Measurements from ENCODE around the gene TFDP3. TPM values are rescaled to one million over a fixed set of nuclear protein-coding genes. Genes with fewer than 3 reads are reported as not detected.

Gene TFDP3
- total RNA-seq, 2 experiments from 2014 or later = not detected

- Histone ChIP-seq H3K4me1 (ENCODE audit: insufficient read depth, low read length) (no peaks in the 10 kb centered on the region), H3K9me3 (ENCODE audit: control insufficient read depth in 1 of 2, insufficient read depth in 1 of 2, low read length in 2 of 2) (no peaks in the 10 kb centered on the region), H3K36me3 (ENCODE audit: insufficient read depth, low read length) (no peaks in the 10 kb centered on the region), H3K27me3 (ENCODE audit: control insufficient read depth in 1 of 2, insufficient read depth in 2 of 2, low read length in 2 of 2) (no peaks in the 10 kb centered on the region), H3K4me3 (ENCODE audit: low read length) (no peak overlapping the region), H3K27ac (ENCODE audit: low read depth in 1 of 2, low read length in 2 of 2) (no peak overlapping the region)
- DNase-seq (no peak), ATAC-seq (ENCODE audit: poor library complexity) (no peak)
- CTCF ChIA-PET = no interaction called here
- POLR2A ChIA-PET = no interaction called here
- Mint-ChIP-seq H3K4me3 (no peak overlapping the region), H3K4me1 (ENCODE audit: low read depth) (no peaks in the 10 kb centered on the region), H3K9me3 (no peaks in the 10 kb centered on the region), H3K27ac (no peak overlapping the region), H3K36me3 (ENCODE audit: low read depth) (no peaks in the 10 kb centered on the region), H3K27me3 (no peaks in the 10 kb centered on the region)
- TF ChIP-seq CTCF (IDR thresholded peaks at IDR 0.05) = no peak
- intact Hi-C loops (cut with DNase I, micrococcal nuclease) = no loop called here
These were observed 3.9 kb downstream of the TFDP3 start for GRCh38 chrX:133214301-133214700.

- DNase-seq (no peak), ATAC-seq (ENCODE audit: poor library complexity) (no peak)
- ChIA-PET POLR2A (no interaction called here), CTCF (no interaction called here)
- Histone ChIP-seq H3K9me3 (ENCODE audit: control insufficient read depth in 1 of 2, insufficient read depth in 1 of 2, low read length in 2 of 2) (no peaks in the 10 kb centered on the region), H3K4me1 (ENCODE audit: insufficient read depth, low read length) (no peaks in the 10 kb centered on the region), H3K27ac (ENCODE audit: low read depth in 1 of 2, low read length in 2 of 2) (no peak overlapping the region), H3K27me3 (ENCODE audit: control insufficient read depth in 1 of 2, insufficient read depth in 2 of 2, low read length in 2 of 2) (no peaks in the 10 kb centered on the region), H3K4me3 (ENCODE audit: low read length) (no peak overlapping the region), H3K36me3 (ENCODE audit: insufficient read depth, low read length) (no peaks in the 10 kb centered on the region)
- Mint-ChIP-seq H3K4me3 (no peak overlapping the region), H3K36me3 (ENCODE audit: low read depth) (no peaks in the 10 kb centered on the region), H3K9me3 (no peaks in the 10 kb centered on the region), H3K27me3 (no peaks in the 10 kb centered on the region), H3K4me1 (ENCODE audit: low read depth) (no peaks in the 10 kb centered on the region), H3K27ac (no peak overlapping the region)
- no peak for TF ChIP-seq CTCF (IDR thresholded peaks at IDR 0.05)
- intact Hi-C loops (cut with DNase I, micrococcal nuclease) = no loop called here
These were observed 5.0 kb downstream of the TFDP3 start for GRCh38 chrX:133213117-133213516.

GRCh38 chrX:133207751-133208150 lies 10.4 kb downstream of the TFDP3 start:
- TF ChIP-seq CTCF (IDR thresholded peaks at IDR 0.05) = no peak
- no peaks in the 10 kb centered on the region for H3K27me3 ChIP-seq (ENCODE audit: control insufficient read depth in 1 of 2, insufficient read depth in 2 of 2, low read length in 2 of 2)
- Mint-ChIP-seq H3K27ac (no peak overlapping the region), H3K36me3 (ENCODE audit: low read depth) (no peaks in the 10 kb centered on the region), H3K4me1 (ENCODE audit: low read depth) (no peaks in the 10 kb centered on the region), H3K4me3 (no peak overlapping the region), H3K27me3 (peaks cover 5% of the 10 kb centered on the region), H3K9me3 (no peaks in the 10 kb centered on the region)
- H3K36me3 ChIP-seq (ENCODE audit: insufficient read depth, low read length) = no peaks in the 10 kb centered on the region
- H3K9me3 ChIP-seq (ENCODE audit: control insufficient read depth in 1 of 2, insufficient read depth in 1 of 2, low read length in 2 of 2) = no peaks in the 10 kb centered on the region
- no peak overlapping the region for H3K27ac ChIP-seq (ENCODE audit: low read depth in 1 of 2, low read length in 2 of 2)
- no peak overlapping the region for H3K4me3 ChIP-seq (ENCODE audit: low read length)
- no peak for ATAC-seq (ENCODE audit: poor library complexity)
- no peak for DNase-seq
- H3K4me1 ChIP-seq (ENCODE audit: insufficient read depth, low read length) = no peaks in the 10 kb centered on the region
- intact Hi-C loops (cut with DNase I, micrococcal nuclease) = no loop called here
- ChIA-PET POLR2A (no interaction called here), CTCF (no interaction called here)

Data from CD4-positive, alpha-beta T cell (primary cell).